Tibial nerve (tissue), 3 donors: Measurements from ENCODE around the gene LEUTX.

Experiments used
- CTCF ChIP-seq, 5 experiments: fragments of 200-600 bp in 3 of 5; fragments of 450-650 bp in 2 of 5; sonication (generic) in 3 of 5; IDR thresholded peaks; one replicate each; pipeline ENCODE4 v1.5.1; 2016 to 2019; ENCODE audit warnings: antibody characterized with exemption in 5 of 5, mild to moderate bottlenecking in 3 of 5, moderate library complexity in 2 of 5
- POLR2A ChIP-seq, 2 donors: fragments of 450-650 bp; IDR thresholded peaks; one replicate each; pipeline ENCODE4 v1.6.1; 2017; ENCODE audit warnings: antibody characterized with exemption in 2 of 2, mild to moderate bottlenecking in 2 of 2, moderate library complexity in 2 of 2

GRCh38 chr19:39731685-39732084, 47.0 kb upstream of the LEUTX start:
- no peak for TF ChIP-seq POLR2A (IDR thresholded peaks at IDR 0.05)
- no peak for TF ChIP-seq CTCF (IDR thresholded peaks at IDR 0.05)
